NCI-H1417 treated with DMSO at 0.1 percent for 48 hours (cell line): Measurements from ENCODE around the gene ORC1.
"Not testable (repeated sequence)": the region's sequence is repeated elsewhere in the genome, so short reads cannot be mapped to it uniquely, and the experiment has no call there.

Experiments used
- DNase-seq: peaks from one replicate; lab custom pipeline; 2025; lab: John Stamatoyannopoulos, UW

Gene ORC1

DNA sequence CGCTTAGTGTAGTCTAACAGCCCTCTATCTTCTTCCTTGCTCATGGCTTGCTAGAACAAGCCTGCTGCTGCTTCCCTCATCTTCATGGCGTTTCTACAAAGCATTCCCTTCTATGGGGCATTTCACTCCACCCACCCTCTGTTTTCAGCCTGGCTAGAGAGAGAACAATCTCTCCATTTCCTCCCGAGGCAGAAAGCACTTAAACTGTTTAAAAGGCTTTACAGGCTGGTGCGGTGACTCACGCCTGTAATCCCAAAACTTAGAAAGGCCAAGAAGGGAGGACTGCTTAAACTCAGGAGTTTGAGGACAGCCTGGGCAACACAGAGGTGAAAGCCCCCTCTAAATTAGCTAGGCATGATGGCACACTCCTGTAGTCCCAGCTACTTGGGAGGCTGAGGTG, 17.8 kb downstream of the ORC1 start:
- no peak for DNase-seq

DNA sequence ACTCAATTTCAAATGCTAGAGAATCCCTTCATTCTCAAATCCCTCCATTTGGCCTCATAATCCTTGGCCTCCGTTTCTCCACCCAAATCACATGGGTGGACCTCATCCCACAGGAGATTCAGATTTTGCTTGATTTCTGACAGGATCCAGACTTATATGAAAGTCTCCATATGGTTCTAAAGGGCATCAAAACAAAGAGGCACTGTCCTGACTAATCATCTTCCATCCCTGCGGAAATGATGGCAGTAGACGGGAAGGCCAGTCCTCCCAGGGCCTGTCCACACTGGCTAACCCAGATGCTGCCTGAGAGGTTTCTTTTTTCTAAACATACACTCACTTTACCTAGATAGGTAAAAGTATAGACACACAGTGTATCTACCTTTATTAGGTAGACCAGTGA, 18.8 kb downstream of the ORC1 start:
- no peak for DNase-seq

DNA sequence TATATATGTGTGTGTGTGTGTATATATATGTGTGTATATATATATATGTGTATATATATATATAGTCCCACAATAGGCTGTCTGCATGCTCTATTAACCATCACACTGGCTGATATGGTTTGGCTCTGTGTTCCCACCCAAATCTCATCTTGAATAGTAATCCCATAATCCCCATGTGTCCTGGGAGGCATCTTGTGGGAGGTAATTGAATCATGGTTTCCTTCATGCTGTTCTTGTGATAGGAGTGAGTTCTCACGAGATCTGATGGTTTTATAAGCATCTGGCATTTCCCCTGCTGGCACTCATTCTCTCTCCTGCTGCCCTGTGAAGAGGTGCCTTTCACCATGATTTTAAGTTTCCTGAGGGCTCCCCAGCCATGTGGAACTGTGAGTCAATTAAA, 34.4 kb downstream of the ORC1 start:
- DNase-seq, result not testable (repeated sequence)

DNA sequence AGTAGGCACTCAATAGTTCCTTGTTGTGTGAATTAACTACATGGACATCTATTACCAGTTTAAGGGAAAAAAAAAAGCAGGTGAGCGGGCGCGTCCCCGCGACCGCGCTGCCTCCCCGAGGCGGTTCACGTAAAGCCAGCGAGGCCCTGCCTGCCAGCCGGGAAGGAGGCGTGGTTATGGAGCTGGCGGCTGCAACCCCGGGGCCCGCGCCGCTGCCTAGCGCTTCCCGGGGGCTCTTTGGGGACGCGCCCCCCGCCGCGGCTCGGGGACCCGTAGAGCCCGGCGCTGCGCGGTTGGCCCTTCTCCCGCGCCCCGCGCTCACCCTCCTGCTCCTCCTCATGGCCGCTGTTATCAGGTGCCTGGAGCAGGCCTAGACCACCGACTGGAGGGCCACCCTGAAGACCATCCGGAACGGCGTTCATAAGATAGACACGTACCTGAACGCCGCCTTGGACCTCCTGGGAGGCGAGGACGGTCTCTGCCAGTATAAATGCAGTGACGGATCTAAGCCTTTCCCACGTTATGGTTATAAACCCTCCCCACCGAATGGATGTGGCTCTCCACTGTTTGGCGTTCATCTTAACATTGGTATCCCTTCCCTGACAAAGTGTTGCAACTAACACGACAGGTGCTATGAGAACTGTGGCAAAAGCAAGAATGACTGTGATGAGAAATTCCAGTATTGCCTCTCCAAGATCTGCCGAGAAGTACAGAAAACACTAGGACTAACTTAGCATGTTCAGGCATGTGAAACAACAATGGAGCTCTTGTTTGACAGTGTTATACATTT, 35.6 kb downstream of the ORC1 start:
- DNase-seq, result no peak

DNA sequence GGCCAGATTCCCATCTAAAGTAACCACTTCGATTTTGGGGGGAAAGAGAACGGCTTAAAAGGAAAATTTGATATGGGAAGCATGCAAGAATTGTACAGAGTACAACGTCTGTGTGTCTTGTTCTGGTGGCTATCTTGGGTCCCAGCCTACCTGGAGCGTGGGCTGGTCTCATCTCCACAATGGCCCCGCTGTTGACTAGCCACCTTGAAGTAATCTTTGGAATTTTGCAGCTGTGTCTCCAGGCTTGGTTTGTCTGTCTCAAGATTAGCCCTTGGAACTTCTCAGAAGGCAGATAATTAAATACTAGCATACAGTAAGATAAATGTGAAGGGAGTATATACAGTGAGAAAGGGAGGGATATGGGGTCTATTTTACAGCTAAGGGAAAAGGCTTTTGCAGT, 37.0 kb downstream of the ORC1 start:
- DNase-seq, result no peak

DNA sequence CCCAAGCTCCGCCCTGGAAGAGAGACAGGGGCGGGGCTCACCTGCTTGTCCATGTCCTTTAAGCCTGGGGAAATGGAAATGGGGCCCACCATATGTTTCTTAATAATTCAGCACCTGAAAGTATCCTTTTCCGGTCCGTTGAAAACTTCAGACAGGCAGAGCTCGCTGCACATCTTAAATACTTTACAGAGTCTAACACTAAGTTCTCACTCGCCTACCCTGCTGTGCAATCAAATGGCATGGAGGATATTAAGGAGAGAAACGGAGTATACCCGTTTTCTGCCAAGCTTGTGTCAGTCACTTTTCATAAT, 37.8 kb downstream of the ORC1 start:
- DNase-seq, result no peak

DNA sequence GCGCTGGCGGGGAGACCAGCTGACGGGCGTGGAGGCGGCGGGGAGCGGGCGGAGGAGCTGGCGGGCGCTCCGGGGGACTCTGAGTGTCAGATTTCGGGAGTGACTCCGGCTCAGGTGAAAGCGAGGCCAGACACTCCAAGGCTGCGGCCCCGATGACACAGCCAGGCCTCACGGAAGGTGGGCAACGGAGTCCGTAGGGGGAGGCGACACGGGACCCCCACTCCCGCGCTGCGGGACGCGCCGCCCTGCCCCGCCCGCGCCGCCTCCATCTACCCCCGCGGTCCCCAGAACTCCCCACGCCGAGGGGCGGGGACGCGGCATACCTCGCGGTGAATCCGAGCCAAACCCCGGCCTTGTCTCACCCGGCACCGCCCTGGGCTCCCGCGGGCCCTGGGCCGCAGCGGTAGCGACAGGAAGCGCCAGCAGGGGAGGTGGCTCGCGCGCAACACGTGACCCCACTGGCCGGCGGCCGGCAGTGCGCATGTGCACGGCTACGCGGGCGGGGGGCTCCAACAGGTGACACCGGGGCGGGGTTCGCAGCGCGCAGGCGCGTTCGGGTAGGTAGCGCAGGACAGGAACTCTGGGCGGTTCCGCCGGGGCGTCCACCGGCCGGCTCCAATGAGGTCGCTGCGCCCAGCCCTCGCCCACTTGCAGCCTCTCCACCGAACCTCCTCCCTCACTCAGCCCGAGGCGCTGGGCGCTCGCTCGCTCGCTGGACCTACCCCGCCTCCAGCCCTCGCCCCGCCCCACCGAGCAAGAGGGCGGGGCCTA, 38.3 kb downstream of the ORC1 start, which contains the start of gene CC2D1B:
Gene CC2D1B, minus strand, starts transcription at position 460 of the 771 bp plus-strand sequence. CDS start 1,585 bp downstream, outside the sequence.
- DNase-seq, result peak; percentile 91

DNA sequence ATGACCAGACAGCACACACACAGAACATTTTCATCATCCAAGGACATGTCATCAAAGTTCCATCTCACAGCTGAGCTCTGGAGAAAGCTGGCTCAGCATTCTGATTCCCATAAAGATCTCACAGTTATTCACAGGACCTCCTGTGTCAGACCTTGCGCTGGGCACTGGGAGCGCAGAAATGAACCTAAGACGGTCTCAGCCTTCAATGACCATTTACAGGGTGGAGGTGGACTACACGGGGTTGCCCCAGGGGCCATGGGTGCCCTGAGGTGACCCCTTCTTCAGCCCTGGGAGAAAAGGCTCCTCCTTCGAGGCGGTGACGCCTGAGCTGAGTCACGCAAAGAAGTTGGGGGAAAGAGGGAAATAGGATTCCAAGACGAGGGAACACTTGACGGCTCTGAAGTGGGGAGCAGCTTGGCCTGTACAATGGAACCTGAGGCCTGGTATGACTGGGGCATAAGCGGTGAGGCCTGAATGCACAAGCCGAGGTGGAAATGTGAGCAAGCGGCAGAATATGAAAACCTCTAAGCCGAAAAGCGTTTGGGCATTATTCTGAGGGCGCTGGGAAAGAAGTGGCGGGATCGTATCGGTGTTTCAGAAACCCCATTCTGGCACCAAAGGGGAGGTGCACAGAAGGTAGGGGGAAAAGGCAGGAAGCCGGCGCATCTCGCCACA, 39.0 kb downstream of the ORC1 start:
- no peak for DNase-seq

DNA sequence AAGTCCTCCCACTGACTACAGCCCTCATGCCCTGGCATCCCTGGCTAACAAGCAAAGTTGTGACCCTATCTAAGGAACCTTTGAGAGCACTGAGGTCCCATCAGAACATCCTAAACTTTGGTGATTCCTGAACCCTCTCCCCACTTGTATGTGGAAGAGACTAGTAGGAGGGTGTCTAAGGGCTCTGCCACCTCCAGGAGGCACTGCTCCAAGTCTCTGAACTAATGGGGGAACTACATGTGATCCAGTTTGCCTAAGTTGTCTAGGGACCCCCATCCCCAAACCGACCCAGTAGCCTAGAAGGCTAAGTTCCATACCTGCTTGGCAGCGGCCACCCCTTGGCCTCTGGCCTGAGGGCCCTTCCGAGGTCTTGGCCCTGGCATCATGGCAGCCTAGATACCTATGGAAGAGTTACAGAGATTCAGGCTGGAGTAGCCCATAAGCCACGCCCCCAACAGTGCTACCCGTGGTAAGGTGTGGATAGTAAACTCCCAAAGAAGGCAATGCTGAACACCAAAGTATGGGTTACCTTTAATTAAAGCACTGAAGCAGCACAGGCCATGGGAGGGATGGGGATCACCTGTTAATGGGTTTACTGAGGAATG, 39.9 kb downstream of the ORC1 start:
- DNase-seq, result no peak

DNA sequence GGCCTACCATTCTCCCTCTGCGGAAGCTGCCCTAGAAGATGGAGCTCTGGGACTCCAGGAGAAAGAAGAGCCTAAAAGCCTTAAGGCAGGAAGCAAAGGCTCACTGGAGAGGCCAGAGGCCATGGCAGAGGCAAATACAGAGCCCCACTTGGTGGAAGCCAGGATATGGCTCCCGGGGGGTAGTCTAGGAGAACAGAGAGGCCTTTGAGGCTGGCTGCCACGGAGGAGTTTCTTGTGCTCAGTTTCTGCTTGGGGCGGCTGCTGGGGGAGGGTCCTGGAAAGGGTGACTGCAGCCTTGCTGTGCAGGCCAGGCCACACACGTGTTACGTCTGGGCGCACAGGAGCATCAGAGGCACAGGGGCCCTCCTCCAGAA, 43.6 kb downstream of the ORC1 start:
- no peak for DNase-seq

DNA sequence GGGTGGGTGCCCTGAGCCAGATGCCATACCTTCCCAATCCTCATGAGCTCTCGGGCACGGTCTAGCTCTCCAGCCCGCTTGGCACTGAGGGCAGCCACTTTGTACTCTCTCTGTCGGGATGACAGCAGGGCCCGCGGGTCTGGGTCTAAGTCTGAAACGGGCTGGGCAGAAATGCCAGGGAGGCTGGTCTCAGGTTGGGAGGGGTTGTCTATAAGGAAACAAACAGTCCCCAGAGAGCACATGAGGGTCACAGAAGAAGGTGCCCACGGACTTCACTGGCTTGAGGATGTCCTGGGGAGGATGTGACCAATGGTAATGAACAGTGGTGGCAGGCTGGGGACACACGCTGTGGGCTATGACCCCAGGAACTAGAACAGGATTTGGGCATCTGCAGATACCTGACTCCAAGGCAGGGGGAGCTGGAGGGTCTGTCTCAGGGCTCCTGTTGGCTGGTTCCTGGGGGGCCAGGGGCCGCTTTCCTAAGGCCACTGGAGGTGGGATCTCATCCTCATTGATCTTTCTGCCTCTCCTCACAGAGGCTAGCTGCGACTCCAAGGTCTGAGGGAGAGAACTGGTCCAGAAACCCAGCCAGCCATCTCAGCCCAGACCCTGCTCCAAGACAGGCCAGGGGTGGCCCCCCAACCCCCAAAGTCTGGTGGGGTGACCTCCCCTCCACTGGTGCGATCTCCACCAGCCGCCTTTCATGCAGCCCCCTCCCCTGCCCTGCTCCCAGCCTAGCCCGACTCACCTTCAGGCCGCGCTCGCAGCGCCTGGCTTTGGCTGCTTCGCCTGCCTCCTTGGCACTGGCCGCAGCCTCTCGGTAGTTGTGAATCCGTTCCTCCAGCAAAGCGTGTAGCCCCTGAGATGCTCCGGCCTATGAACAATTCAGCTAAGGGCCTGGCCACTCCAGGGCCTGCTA, 44.3 kb downstream of the ORC1 start:
- no peak for DNase-seq

DNA sequence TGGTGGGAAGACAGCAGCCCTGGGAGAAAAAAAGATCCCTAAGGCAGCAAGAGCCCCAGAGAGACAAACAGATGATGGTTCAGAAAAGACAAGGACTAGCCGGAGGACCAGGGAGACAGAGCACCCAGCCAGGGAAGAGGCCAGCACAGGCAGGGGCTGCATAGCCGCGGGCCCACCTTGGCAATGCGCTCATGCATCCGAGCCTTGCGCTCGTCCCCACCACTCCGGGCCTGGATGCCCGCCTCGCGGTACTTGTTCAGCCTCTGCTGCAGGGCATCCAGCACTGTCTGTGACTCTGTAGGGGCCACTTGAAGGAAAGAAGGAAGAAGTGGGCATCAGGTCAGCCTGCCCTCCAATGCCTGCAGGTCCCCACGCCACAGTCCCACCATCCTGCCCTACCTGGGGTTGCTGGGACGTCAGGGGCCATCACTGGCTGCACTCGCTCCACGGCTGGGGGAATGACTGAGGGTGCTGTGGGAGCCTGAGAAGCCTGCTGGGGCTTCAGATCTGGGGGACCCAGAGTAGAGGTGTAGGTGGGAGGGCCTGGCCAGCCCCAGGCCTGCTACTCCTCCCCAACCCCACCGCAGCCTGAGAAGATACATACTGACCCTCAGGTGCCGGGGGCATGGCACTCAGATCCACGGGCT, 45.2 kb downstream of the ORC1 start:
- no peak for DNase-seq

DNA sequence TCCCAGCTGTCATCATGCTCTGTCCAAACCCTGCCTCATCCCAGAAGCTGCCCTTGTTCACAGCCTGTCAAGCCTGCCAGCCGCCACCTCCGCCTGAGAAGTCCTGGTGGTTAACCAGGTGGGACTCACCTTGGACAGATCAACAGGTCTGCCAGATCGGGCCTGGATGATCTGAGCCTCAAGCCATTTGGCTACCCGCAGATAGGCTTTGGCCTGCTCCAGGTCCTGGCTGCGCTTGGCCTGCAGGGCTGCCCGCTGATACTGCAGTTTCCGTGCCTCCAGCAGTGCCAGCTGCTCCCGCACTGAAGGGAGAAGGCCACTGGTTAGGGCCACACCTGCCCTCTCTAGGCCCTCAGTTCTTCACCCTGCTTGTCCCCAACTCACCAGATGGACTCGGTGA, 46.8 kb downstream of the ORC1 start:
- no peak for DNase-seq

DNA sequence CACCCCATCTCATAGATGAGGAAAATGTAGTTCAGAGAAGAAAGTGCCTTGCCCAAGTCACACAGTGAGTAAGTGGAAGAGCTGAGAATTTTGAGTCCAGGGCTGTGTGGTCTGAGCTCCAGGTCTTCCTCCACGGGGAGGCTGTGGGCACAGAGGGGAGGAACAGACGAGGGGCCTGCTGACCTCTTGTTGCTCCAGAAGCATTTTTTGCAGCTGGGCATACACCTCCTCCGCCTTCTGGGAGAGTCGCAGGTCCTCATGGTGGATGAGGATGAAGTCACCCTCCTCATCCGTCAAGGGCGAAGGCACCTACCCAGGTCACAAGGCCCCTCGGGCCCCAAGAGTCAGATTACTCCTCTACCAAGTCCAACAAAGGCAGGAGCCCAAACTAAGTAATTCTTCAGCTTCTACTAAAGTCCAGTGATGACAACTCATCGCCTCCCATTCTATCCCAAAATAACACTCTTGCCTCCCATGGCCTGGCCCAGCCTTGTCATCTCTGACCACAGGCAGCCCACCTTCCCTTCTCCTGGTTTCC, 47.3 kb downstream of the ORC1 start:
- DNase-seq, result no peak

DNA sequence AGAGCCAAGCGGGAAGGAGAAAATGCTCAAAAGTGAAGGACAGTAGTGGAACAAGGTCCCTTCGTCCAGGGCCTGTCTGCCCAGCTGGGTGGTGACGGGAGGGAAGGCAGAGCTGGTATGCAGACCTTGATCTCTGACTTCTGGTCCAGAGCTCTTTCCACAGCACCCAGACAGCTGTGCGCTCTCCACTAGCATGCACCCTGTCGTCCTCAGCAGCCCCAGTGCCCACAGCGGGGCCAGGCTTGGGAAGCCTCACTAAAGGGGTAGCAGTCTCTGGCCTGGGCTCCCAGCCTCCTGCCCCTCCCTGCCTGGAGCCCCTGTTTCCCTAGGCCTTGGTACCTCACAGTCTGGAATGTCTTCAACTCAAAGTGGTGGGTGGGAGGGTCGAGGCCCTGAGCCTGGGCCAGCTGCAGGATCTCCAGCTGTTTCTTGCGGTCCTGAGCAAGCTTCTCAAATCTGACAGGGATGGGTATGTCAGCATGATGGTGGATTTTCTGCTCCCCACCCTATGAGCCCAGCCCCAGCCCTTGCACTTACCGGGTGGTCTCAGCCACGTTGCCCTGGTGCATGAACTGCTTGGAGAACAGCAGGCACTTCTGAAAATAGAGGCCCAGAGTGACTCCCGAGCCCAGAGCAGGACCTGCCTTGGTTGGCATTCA, 48.2 kb downstream of the ORC1 start:
- no peak for DNase-seq

DNA sequence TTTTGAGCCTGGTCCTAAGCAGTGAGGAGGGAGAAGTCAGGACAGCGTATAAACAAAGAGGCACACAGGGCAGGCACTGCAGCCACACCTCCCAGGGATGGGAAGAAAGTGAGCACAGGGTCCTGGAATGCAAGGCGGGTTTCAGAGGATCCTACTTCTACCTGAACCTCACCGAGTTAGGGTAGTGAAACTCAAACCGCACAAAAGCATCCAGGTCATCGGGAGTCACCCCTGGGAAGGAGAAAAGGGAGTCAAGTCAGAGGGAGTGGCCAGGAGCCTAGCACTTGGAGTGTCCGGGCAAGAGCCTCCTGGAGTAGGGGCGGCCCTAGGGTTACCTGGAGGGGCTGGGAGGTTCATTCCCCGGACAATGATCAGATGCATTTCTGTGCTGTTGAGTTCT, 48.8 kb downstream of the ORC1 start:
- no peak for DNase-seq

DNA sequence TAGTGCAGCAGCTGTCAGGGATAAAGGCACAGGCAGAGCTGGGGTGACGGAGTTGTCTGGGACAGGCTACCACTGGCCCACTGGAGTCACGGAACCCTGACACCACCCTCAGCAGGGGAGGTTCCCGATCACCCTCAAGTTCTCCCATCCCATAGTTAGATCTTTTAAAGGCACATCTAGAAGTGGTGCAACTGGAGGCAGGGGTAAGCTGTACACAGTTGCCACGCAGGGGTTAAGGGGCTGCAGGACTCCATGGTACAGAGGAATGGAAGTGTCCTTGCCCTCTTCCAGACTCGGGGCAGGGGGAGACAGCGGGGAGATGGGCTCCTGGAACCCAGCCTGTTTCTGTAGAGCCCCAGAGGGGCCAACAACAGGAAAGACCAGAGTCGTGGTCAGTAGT, 51.5 kb downstream of the ORC1 start:
- no peak for DNase-seq

DNA sequence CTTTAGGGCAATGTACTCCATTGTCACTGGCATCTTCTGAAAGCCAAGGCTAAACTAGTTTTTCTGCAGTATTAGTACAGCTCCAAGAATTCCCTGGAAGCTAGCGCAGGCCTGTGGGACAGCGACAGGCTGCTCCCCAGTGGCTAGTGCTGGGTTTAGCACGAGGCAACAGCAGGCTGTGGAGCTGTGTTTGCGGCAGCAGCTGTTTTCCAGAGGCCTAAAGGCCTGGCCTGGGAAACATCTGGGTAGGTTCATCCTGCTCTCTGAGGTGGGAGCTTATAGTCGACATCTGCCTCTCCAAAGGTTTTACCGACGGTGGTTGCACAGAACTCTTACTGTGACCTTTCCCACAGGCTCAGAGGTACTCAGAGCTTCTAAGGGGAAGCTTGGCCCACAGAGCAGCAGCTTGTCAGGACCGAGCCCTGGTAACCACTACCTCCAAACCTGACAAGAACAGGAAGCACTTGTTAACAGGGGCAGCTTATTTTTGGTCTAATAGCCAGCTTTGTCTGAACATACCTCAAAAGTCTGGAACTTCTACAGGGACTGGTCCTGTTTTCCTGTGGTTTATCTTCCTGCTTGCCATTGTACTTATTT, 55.4 kb downstream of the ORC1 start:
- DNase-seq, result no peak

DNA sequence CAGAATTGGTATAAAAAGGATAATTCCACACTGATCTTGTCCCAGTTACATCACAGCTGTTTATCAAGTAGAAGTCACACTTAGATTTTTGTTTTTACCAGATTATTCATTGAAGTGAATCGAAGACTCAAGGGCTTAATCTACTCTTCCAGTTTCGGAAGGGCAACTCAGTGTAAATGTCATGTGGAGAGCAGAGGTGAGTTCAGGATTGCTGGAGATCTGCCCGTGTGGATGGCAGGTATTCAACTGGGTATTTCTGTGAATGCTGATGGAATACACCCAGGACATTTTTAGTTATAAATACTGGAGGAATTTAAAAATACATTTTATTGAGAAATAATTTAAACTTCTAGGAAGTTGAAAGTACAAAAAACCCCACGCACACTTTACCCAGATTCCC, 57.6 kb downstream of the ORC1 start:
- DNase-seq, result no peak

DNA sequence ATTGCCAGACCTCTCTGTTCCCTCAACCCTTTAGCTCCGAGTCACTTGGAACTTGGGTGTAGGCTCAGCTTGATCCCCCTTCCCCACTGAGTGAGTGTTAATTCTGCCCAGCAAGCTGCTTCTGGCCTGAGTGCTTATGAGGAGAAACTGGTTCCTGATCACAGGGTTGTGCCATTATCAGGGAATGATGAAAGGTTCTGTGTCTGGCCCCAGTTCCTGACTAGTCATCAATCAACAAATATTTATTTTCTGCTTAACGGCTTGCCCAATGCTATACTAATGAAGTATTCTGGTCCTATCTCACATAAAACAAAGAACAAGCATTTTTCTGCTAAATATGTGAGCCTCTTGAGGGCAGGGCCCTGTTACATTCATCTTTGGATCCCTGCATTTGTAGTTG, 59.0 kb downstream of the ORC1 start:
- no peak for DNase-seq
